Keratinocyte (primary cell): ENCODE results near the gene STK24. TPM values are rescaled to one million over a fixed set of nuclear protein-coding genes. Genes with fewer than 3 reads are reported as not detected.
"Not testable (repeated sequence)": the region's sequence is repeated elsewhere in the genome, so short reads cannot be mapped to it uniquely, and the experiment has no call there.

Source experiments
- DNase-seq: peaks from one replicate; pipeline ENCODE4 v3.0.0-alpha.2; 2011; ENCODE audit warnings: low read depth, missing footprints, low spot score
- FAIRE-seq: peaks from 2 replicates; lab custom pipeline; 2011; peaks lifted over from hg19 to GRCh38; lab: Jason Lieb, UNC
- H2AFZ ChIP-seq: 2 replicates; pipeline ENCODE4 v1.6.0; 2012; ENCODE audit warnings: low read length, control low read depth, inconsistent platforms; ENCODE audit not compliant: control insufficient read depth
- H3K27ac ChIP-seq: 2 replicates; pipeline ENCODE4 v1.5.1; 2011; ENCODE audit warnings: low read length; ENCODE audit not compliant: control insufficient read depth, insufficient read depth
- H3K27me3 ChIP-seq: 3 replicates; pipeline ENCODE4 v1.6.0; 2011; ENCODE audit warnings: low read length; ENCODE audit not compliant: control insufficient read depth, insufficient read depth; ENCODE audit errors: extremely low read depth
- H3K36me3 ChIP-seq, 2 experiments: 2 replicates in 1 of 2; 3 replicates in 1 of 2; pipeline ENCODE4 v1.5.1; 2011; ENCODE audit warnings: low read length in 2 of 2, mild to moderate bottlenecking in 1 of 2; ENCODE audit not compliant: control insufficient read depth in 2 of 2, insufficient read depth in 2 of 2; ENCODE audit errors: extremely low read depth in 1 of 2
- H3K4me1 ChIP-seq: 3 replicates; pipeline ENCODE4 v1.5.1; 2011; ENCODE audit warnings: low read length; ENCODE audit not compliant: control insufficient read depth, insufficient read depth; ENCODE audit errors: extremely low read depth
- H3K4me2 ChIP-seq: 3 replicates; pipeline ENCODE4 v1.6.0; 2011; ENCODE audit warnings: low read depth, low read length; ENCODE audit not compliant: control insufficient read depth, insufficient read depth; ENCODE audit errors: extremely low read depth
- H3K4me3 ChIP-seq, 3 experiments: fragments of 200-600 bp in 1 of 3; sonication (generic) in 1 of 3; 2 replicates in 2 of 3; 3 replicates in 1 of 3; pipeline ENCODE4 v1.5.1; 2011 to 2016; ENCODE audit warnings: low read length in 3 of 3, mild to moderate bottlenecking in 3 of 3, control low read depth in 2 of 3, inconsistent platforms in 1 of 3, low read depth in 1 of 3, mixed read lengths in 1 of 3, mixed run types in 1 of 3, moderate library complexity in 1 of 3; ENCODE audit not compliant: control insufficient read depth in 2 of 3, insufficient read depth in 2 of 3; ENCODE audit errors: extremely low read depth in 1 of 3
- H3K79me2 ChIP-seq: 2 replicates; pipeline ENCODE4 v1.6.0; 2012; ENCODE audit warnings: low read length; ENCODE audit not compliant: control insufficient read depth, insufficient read depth
- H3K9ac ChIP-seq: 3 replicates; pipeline ENCODE4 v1.6.0; 2011; ENCODE audit warnings: low read length; ENCODE audit not compliant: control insufficient read depth, insufficient read depth; ENCODE audit errors: extremely low read depth
- H3K9me1 ChIP-seq: 3 replicates; pipeline ENCODE4 v1.6.0; 2011; ENCODE audit warnings: low read length; ENCODE audit not compliant: control insufficient read depth, insufficient read depth; ENCODE audit errors: extremely low read depth
- H3K9me3 ChIP-seq: 2 replicates; pipeline ENCODE4 v1.5.1; 2012; ENCODE audit warnings: low read depth, low read length; ENCODE audit not compliant: control insufficient read depth
- H4K20me1 ChIP-seq: 3 replicates; pipeline ENCODE4 v1.6.0; 2011; ENCODE audit warnings: low read length; ENCODE audit not compliant: control insufficient read depth, insufficient read depth; ENCODE audit errors: extremely low read depth
- EZH2 ChIP-seq: IDR thresholded peaks from one replicate; pipeline ENCODE4 v1.6.1; 2012; ENCODE audit warnings: inconsistent platforms, mild to moderate bottlenecking, low read length, moderate library complexity
- dilution Hi-C: fragments of 300-500 bp; cut with MboI; formaldehyde crosslinking; loops from one replicate; pipeline ENCODE4 v1.7.0; 2020; ENCODE audit warnings: low sequenced_read_pairs; ENCODE audit not compliant: extremely low pct_ligation_motif_present
- polyA plus RNA-seq, 5 experiments: library from polyadenylated mRNA; depleted of rRNA in 3 of 5; stranded (reverse) in 3 of 5; stranded (forward) in 1 of 5; unstranded in 1 of 5; fragments of >200 nt; gene quantifications; 1 replicate in 1 of 5; 2 replicates in 3 of 5; 3 replicates in 1 of 5; pipeline versions ENCODE4 v1.2.1 to v1.2.3, GENCODE V29; 2011 to 2012; ENCODE audit warnings: missing spikeins in 2 of 5, low read depth in 1 of 5, low replicate concordance in 1 of 5
- TF ChIP-seq, protein P1 (sequence below), 3 experiments: IDR thresholded peaks in 1 of 3; conservative IDR thresholded peaks in 1 of 3; optimal IDR thresholded peaks in 1 of 3; 2 replicates in 2 of 3; 3 replicates in 1 of 3; pipeline versions ENCODE3 to v1.5.1; 2011; ENCODE audit warnings: low read length in 3 of 3, mild to moderate bottlenecking in 3 of 3, moderate library complexity in 2 of 3, control low read depth in 1 of 3, inconsistent platforms in 1 of 3; ENCODE audit not compliant: insufficient read depth in 2 of 3; ENCODE audit errors: extremely low read depth in 1 of 3

STK24 gene
- polyA plus RNA-seq, 1 donor (not counting 4 experiments of a cell fraction or from before 2014, with no cell fraction given), result 81.6 TPM

DNA sequence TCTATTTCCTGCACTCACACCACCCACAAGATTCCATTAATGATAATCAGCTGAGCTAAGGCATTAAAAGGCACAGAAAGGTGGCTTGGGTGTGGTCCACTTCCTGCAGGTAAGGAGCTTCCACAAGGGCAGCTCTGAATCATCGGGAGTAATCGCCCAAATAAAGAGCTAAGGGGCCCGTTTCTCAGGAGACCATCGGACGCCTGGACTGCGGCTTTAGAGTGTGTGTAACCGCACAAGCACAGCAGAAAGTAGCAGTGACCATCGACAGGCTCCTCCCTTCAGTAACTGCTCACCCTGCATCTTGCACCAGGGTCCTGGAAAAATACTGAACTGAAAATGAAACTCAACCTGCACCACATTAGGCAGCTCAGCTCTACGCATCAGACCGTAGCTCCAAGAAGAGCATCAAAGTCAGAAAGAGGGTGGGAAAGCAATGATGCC lies 6.0 kb downstream of the STK24 start:
- Histone ChIP-seq H3K27ac (peak overlapping the region; percentile 77), H2AFZ (no peak overlapping the region), H3K79me2 (peaks cover 100% of the 10 kb centered on the region), H3K9me1 (peaks cover 13% of the 10 kb centered on the region), H3K4me3 (peak overlapping the region; percentile 31 to 73 (median 49)), H3K9ac (peak overlapping the region; percentile 56), H3K4me2 (peak overlapping the region; percentile 88), H3K27me3 (no peaks in the 10 kb centered on the region), H3K4me1 (peaks cover 70% of the 10 kb centered on the region), H3K9me3 (no peaks in the 10 kb centered on the region), H3K36me3 (peaks cover 0 to 11% of the 10 kb centered on the region in 2 experiments), H4K20me1 (peaks cover 42% of the 10 kb centered on the region)
- TF ChIP-seq, protein P1, sequence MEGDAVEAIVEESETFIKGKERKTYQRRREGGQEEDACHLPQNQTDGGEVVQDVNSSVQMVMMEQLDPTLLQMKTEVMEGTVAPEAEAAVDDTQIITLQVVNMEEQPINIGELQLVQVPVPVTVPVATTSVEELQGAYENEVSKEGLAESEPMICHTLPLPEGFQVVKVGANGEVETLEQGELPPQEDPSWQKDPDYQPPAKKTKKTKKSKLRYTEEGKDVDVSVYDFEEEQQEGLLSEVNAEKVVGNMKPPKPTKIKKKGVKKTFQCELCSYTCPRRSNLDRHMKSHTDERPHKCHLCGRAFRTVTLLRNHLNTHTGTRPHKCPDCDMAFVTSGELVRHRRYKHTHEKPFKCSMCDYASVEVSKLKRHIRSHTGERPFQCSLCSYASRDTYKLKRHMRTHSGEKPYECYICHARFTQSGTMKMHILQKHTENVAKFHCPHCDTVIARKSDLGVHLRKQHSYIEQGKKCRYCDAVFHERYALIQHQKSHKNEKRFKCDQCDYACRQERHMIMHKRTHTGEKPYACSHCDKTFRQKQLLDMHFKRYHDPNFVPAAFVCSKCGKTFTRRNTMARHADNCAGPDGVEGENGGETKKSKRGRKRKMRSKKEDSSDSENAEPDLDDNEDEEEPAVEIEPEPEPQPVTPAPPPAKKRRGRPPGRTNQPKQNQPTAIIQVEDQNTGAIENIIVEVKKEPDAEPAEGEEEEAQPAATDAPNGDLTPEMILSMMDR (optimal IDR thresholded peaks at IDR 0.05 in 1 of 3, IDR thresholded peaks at IDR 0.05 in 1 of 3, conservative IDR thresholded peaks at IDR 0.05 in 1 of 3; ENCODE audit: extremely low read depth in 1 of 3, insufficient read depth in 2 of 3, low read length in 3 of 3), result no peak
- TF ChIP-seq EZH2, result no peak
- DNase-seq (no peak), FAIRE-seq (peak; percentile 87)
- dilution Hi-C loops, result no loop called here

DNA sequence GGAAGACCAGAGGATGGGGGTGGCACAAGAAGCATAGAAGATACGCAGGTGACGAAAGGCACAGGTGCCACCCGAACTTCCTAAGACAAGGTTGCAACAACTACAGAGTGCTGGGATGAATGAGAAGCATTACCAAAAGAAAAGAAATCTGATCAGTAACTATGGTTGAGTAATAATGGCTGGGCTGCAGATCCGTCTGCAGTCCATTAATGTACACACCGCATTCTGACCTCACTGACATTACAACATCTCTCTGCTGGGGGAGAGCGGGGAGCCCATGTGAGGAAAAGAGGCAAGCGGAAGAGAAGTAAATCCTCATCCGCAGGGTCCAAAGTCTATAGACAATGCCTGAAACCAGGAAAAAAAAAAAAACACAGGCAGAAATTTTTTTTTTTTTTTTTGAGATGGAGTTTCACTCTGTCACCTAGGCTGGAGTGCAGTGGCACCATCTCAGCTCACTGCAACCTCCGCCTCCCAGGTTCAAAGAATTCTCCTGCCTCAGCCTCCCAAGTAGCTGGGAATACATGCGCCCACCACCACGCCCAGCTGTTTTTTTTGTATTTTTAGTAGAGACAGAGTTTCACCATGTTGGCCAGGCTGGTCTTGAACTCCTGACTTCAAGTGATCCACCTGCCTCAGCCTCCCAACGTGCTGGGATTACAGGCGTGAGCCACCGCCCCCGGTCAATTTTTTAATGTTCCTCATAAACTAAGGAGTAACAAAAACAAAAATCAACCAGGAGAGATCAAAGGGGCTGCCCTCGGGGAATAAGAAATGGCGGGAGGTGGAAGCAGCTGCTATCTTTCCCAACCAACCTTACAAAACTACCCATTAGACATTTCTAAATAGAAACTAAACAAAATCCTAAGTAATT lies 7.2 kb downstream of the STK24 start:
- H3K79me2 ChIP-seq, result peaks cover 100% of the 10 kb centered on the region
- DNase-seq, H3K27me3 ChIP-seq, FAIRE-seq, H3K9ac ChIP-seq, H2AFZ ChIP-seq, dilution Hi-C loops, H3K9me3 ChIP-seq: not testable (repeated sequence)
- peak overlapping the region; percentile 62 for H3K27ac ChIP-seq
- peaks cover 75% of the 10 kb centered on the region for H3K4me1 ChIP-seq
- peaks cover 46% of the 10 kb centered on the region for H4K20me1 ChIP-seq
- H3K4me3 ChIP-seq, result peak overlapping the region in 1 of 3 experiments; percentile 73
- peaks cover 13% of the 10 kb centered on the region for H3K9me1 ChIP-seq
- H3K4me2 ChIP-seq, result peak overlapping the region; percentile 88
- peaks cover 0 to 11% of the 10 kb centered on the region in 2 experiments for H3K36me3 ChIP-seq
